ENCODE data around the gene NAPA.

Gene NAPA

DNA sequence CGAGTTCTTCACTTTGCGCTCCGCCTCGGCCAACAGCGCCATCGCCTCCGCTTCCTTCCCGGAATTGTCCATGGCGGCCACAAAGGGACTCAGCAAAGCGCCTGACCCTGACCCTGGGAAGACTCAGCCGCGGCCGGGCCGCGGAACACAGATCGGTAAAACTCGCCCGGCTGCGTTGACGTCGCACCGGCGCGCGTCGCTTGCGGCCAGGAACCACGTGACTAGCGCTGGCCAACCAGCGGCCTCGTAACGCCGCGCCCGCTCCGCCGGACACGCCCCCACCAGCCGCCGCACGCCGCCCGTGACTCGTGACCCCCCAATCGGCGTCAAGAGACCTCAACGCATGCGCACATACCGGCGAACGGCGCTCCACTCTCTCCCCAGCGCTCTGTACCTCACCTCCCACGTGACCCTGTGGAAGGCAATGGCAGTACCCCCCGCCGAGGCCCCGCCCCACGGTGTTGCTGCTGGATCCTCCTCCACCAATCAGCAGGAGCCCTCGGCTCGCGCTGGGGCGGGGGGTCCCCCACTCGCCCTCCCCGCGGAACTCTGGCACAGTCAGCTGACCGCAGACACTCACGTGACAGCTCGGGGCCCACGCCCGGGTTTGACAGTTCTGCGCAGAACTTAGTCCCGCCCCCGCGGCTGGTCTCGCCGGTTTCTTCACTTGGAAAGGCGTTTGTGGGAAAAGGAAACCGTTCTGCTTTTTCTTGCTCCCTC is at the start of gene NAPA:
NAPA (minus strand) TSS at position 195 of the 720 bp plus-strand sequence; CDS start at position 72, 123 bp downstream.
- H3K4me3 ChIP-seq (ENCODE audit: low read length), result peak within 1 kb of the TSS; percentile 99
- no peaks in the 10 kb centered on the region for H3K36me3 ChIP-seq (ENCODE audit: insufficient read depth, low read depth, low read length)
- H3K4me1 ChIP-seq (ENCODE audit: insufficient read depth, low read length), result peaks cover 3% of the 10 kb centered on the region
- H3K27ac ChIP-seq (ENCODE audit: low read length), result peak within 1 kb of the TSS; percentile 70
- peak within 1 kb of the TSS; percentile 95 for H3K9ac ChIP-seq (ENCODE audit: low read depth, low read length)
- H3K27me3 ChIP-seq (ENCODE audit: insufficient read depth, low read length), result no peaks in the 10 kb centered on the region
- H3K9me3 ChIP-seq (ENCODE audit: insufficient read depth, low read depth, low read length), result no peaks in the 10 kb centered on the region

DNA sequence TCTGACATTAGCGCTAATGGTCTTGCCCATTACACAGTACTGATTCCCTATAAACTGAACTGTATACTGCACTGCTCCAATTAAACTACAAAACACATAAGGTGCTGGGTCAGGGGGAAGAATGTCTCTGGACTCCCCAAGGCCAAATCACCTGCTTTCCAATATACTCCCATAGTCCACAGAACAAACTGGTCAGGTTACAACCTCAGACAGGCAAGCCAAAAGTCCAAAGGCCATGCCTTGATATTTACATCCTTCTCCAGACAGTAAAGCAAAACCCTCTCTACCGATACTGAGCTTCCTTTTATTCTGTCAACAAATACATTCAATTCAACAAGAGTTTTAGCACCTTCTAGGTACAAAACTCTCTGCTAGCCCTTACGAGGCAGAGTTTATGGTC is 49.2 kb upstream of the NAPA start:
- H3K9me3 ChIP-seq (ENCODE audit: insufficient read depth, low read depth, low read length), result no peaks in the 10 kb centered on the region
- H3K4me1 ChIP-seq (ENCODE audit: insufficient read depth, low read length), result 0 out of 2 replicates have a peak, but pooled peaks cover 4% of the 10 kb centered on the region
- H3K27me3 ChIP-seq (ENCODE audit: insufficient read depth, low read length), result no peaks in the 10 kb centered on the region
- H3K36me3 ChIP-seq (ENCODE audit: insufficient read depth, low read depth, low read length), result no peaks in the 10 kb centered on the region
- H3K27ac ChIP-seq (ENCODE audit: low read length), result no peak overlapping the region
- no peak overlapping the region for H3K4me3 ChIP-seq (ENCODE audit: low read length)
- no peak overlapping the region for H3K9ac ChIP-seq (ENCODE audit: low read depth, low read length)

DNA sequence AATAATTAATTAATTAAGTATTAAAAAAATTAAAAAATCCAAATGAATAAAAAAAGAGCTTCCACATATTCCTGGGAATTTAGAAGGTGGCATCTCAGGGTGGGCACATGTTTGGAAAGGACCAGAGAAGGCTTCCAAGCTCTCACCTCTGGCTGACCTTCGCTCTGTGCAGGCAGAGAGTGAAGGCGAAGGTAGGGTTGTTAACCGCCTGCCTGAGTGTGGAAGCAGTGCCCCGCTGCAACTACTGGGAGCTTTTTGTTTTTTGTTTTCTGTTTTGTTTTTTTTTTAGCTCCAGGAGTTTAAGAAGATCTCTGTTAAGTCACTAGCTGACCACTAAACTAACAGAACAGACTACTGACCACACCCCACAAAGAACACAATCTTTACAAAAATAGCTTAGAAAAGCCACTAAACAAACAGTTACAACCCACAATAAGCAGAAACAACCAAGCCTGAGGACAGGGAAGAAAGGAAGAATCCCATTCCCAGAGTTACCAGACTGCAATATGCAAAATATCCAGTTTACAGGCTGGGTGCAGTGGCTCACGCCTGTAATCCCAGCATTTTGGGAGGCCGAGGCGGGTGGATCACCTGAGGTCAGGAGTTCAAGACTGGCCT is 46.7 kb upstream of the NAPA start:
- Histone ChIP-seq H3K4me1 (ENCODE audit: insufficient read depth, low read length) (0 out of 2 replicates have a peak, but pooled peaks cover 4% of the 10 kb centered on the region), H3K27me3 (ENCODE audit: insufficient read depth, low read length) (no peaks in the 10 kb centered on the region), H3K27ac (ENCODE audit: low read length) (no peak overlapping the region), H3K9ac (ENCODE audit: low read depth, low read length) (no peak overlapping the region), H3K36me3 (ENCODE audit: insufficient read depth, low read depth, low read length) (no peaks in the 10 kb centered on the region), H3K4me3 (ENCODE audit: low read length) (no peak overlapping the region), H3K9me3 (ENCODE audit: insufficient read depth, low read depth, low read length) (no peaks in the 10 kb centered on the region)

DNA sequence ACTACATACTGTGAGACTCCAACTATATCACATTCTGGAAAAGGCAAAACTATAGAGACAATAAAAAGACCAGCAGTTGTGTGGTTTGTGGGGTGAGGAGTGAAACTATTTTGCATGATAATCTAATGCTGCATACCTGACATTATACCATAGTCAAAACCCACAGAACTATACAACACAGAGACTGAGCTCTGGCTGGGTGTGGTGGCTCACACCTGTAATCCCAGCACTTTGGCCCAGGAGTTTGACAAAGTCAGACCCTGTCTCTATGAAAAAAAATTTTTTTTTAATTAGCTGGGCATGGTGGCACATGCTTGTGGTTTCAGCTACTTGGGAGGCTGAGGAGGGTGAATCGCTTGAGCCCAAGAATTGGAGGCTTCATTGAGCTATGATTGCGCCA is 46.1 kb upstream of the NAPA start:
- Histone ChIP-seq H3K9me3 (ENCODE audit: insufficient read depth, low read depth, low read length) (no peaks in the 10 kb centered on the region), H3K4me1 (ENCODE audit: insufficient read depth, low read length) (0 out of 2 replicates have a peak, but pooled peaks cover 4% of the 10 kb centered on the region), H3K36me3 (ENCODE audit: insufficient read depth, low read depth, low read length) (no peaks in the 10 kb centered on the region), H3K4me3 (ENCODE audit: low read length) (no peak overlapping the region), H3K27ac (ENCODE audit: low read length) (no peak overlapping the region), H3K9ac (ENCODE audit: low read depth, low read length) (no peak overlapping the region), H3K27me3 (ENCODE audit: insufficient read depth, low read length) (no peaks in the 10 kb centered on the region)

DNA sequence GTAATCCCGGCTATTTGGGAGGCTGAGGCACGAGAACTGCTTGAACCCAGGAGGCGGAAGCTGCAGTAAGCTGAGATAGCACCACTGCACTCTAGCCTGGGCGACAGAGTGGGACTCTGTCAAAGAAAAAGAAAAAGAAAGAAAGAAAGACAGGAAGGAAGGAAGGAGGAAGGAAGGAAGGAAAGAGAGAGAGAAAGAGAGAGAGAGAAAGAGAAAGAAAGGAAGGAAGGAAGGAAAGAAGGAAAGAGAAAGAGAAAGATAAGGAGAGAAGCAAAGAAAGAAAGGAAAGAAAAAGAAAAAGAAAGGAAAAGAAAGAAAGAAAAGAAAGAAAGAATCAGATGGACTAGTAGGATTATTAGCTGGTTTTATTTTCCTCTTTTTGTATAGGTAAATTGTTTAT is 35.3 kb upstream of the NAPA start:
- H3K27me3 ChIP-seq (ENCODE audit: insufficient read depth, low read length), result no peaks in the 10 kb centered on the region
- no peak overlapping the region for H3K9ac ChIP-seq (ENCODE audit: low read depth, low read length)
- no peak overlapping the region for H3K27ac ChIP-seq (ENCODE audit: low read length)
- H3K4me3 ChIP-seq (ENCODE audit: low read length), result no peak overlapping the region
- H3K9me3 ChIP-seq (ENCODE audit: insufficient read depth, low read depth, low read length), result no peaks in the 10 kb centered on the region
- no peaks in the 10 kb centered on the region for H3K36me3 ChIP-seq (ENCODE audit: insufficient read depth, low read depth, low read length)
- no peaks in the 10 kb centered on the region for H3K4me1 ChIP-seq (ENCODE audit: insufficient read depth, low read length)

DNA sequence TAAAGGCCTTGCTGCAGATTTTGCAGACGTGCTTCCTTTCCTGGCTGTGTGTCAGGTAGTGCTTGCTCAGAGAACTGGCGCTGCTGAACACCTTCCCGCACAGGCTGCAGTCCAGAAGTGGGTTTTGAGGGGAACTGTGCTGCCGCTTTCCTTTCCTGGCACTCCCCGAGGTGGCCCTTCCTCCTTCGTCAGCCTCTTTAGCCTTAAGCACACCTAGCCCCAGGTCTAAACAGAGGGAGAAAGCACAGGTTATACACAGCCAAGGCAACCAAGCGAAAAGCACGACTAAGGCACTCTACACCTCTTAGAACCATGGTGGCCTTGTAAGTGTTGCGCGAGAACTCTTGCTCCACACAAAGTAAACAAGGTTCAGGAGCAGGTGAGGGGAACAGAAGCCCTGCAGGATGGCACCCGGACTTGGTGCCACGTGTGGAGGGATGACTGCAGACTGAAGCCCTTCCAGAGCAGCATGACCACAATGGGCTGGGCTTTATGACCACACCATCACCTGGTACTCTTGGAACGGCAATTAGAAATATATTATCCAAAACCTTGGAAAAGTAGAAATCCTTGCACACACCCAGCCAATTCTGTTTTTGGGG is 34.5 kb upstream of the NAPA start:
- no peak overlapping the region for H3K27ac ChIP-seq (ENCODE audit: low read length)
- H3K4me1 ChIP-seq (ENCODE audit: insufficient read depth, low read length), result no peaks in the 10 kb centered on the region
- no peaks in the 10 kb centered on the region for H3K36me3 ChIP-seq (ENCODE audit: insufficient read depth, low read depth, low read length)
- no peak overlapping the region for H3K9ac ChIP-seq (ENCODE audit: low read depth, low read length)
- H3K4me3 ChIP-seq (ENCODE audit: low read length), result no peak overlapping the region
- H3K27me3 ChIP-seq (ENCODE audit: insufficient read depth, low read length), result no peaks in the 10 kb centered on the region
- H3K9me3 ChIP-seq (ENCODE audit: insufficient read depth, low read depth, low read length), result no peaks in the 10 kb centered on the region

DNA sequence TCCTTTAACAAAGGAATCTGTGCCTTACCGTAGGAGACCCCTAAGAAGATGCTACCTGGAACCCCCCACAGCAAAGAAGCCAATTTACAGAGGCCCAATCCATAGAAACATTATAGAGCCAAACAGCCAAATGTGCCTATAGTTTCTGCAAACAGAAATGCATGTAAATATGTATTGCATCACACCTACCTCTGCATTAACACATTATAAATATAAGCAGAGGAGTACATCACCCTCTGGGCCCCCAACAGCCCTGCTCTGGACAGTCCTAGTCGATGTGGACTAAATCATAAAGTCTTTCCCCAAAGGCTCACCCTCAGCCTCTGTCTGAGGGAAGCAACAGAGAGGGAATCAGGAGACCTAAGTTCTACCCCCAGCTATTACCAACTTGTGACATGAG is 32.3 kb upstream of the NAPA start:
- H3K36me3 ChIP-seq (ENCODE audit: insufficient read depth, low read depth, low read length), result no peaks in the 10 kb centered on the region
- no peak overlapping the region for H3K9ac ChIP-seq (ENCODE audit: low read depth, low read length)
- no peaks in the 10 kb centered on the region for H3K4me1 ChIP-seq (ENCODE audit: insufficient read depth, low read length)
- H3K27ac ChIP-seq (ENCODE audit: low read length), result no peak overlapping the region
- no peaks in the 10 kb centered on the region for H3K27me3 ChIP-seq (ENCODE audit: insufficient read depth, low read length)
- no peaks in the 10 kb centered on the region for H3K9me3 ChIP-seq (ENCODE audit: insufficient read depth, low read depth, low read length)
- no peak overlapping the region for H3K4me3 ChIP-seq (ENCODE audit: low read length)

DNA sequence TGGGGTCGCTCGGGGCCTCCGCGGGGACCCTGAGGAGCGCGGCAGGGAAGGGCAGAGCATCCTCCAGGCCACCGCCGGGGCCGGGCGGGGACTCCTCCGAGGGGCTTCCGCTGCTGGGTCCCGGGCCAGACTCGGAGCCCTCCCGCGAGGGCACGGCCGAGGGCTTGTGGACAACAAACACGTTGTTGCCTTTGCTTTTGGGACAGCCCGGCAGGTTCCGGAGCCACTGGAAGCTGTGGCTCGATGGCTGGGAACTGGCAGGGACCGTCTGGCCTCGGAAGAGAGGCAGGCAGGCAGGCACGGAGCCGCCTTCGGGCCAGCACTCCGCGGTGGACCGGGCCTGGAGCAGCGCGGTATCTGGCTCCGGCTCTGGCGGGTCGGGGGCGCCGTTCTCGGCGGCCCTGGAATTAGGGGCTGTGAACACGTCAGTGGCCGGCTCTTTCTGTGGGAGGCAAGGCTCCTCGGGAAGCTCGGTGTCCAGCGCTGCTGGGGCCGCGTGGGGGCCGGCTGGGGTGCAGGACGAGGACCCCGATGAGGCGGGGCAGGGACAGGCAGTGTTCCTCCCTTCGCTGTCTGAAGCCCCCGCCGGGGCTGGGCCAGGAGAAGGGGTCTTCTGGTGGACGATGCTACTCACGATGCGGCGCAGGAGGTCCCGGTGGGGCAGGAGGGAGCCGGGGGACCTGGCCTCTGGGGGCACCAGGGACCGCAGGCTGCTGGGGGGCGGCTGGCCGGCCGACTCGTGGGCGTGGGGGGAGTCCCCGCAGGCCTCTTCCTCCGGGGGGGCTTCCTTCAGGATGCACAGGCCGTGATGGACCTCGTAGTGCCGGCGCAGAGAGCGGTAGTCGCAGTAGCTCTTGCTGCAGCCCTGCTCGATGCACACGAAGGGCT is 30.4 kb upstream of the NAPA start:
- Histone ChIP-seq H3K27me3 (ENCODE audit: insufficient read depth, low read length) (no peaks in the 10 kb centered on the region), H3K27ac (ENCODE audit: low read length) (no peak overlapping the region), H3K36me3 (ENCODE audit: insufficient read depth, low read depth, low read length) (no peaks in the 10 kb centered on the region), H3K4me1 (ENCODE audit: insufficient read depth, low read length) (no peaks in the 10 kb centered on the region), H3K4me3 (ENCODE audit: low read length) (no peak overlapping the region), H3K9ac (ENCODE audit: low read depth, low read length) (no peak overlapping the region), H3K9me3 (ENCODE audit: insufficient read depth, low read depth, low read length) (no peaks in the 10 kb centered on the region)

DNA sequence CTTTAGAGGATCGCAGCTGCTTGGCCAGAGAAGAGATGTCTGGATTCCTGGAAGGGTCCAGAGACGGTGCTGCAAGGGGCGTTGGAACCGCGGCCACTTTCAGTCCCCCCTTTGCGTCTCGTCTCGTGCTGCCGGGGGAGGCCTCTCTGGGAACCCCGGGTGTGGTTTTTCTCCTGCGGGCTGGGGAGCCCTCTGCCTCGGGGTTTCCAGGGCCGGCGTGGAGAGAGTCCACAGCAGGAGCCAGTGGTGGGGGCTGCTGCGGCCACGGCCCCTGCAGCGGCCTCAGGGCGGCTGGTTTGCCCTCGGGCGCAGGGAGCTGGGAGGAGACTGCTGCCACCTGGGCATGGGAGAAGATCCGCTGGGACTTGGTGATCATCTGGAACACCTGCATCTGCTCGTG is 29.6 kb upstream of the NAPA start:
- H3K9me3 ChIP-seq (ENCODE audit: insufficient read depth, low read depth, low read length), result no peaks in the 10 kb centered on the region
- no peak overlapping the region for H3K27ac ChIP-seq (ENCODE audit: low read length)
- no peaks in the 10 kb centered on the region for H3K27me3 ChIP-seq (ENCODE audit: insufficient read depth, low read length)
- H3K4me1 ChIP-seq (ENCODE audit: insufficient read depth, low read length), result no peaks in the 10 kb centered on the region
- H3K36me3 ChIP-seq (ENCODE audit: insufficient read depth, low read depth, low read length), result no peaks in the 10 kb centered on the region
- H3K9ac ChIP-seq (ENCODE audit: low read depth, low read length), result no peak overlapping the region
- no peak overlapping the region for H3K4me3 ChIP-seq (ENCODE audit: low read length)

DNA sequence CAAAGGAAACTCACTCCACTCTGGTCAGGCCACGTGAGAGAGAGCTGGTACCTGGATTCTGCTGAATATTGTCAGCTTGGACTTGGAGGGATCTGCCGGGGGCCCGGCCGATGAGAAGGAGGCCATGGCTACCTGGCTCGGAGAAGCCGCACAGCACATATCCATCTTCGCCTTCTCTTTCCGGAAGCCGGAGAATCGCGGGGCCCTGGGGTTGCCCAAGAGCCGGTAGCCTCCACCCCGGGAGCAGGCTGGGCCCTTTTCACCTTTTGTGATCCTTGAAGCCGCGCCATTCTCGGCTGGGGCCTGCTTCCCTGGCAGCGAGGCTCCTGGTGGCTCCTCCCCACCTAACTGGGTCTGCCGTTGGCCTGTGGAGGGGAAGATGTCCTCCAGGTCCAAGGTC is 29.2 kb upstream of the NAPA start:
- Histone ChIP-seq H3K27me3 (ENCODE audit: insufficient read depth, low read length) (no peaks in the 10 kb centered on the region), H3K4me1 (ENCODE audit: insufficient read depth, low read length) (no peaks in the 10 kb centered on the region), H3K27ac (ENCODE audit: low read length) (no peak overlapping the region), H3K9me3 (ENCODE audit: insufficient read depth, low read depth, low read length) (no peaks in the 10 kb centered on the region), H3K36me3 (ENCODE audit: insufficient read depth, low read depth, low read length) (no peaks in the 10 kb centered on the region), H3K4me3 (ENCODE audit: low read length) (no peak overlapping the region), H3K9ac (ENCODE audit: low read depth, low read length) (no peak overlapping the region)

DNA sequence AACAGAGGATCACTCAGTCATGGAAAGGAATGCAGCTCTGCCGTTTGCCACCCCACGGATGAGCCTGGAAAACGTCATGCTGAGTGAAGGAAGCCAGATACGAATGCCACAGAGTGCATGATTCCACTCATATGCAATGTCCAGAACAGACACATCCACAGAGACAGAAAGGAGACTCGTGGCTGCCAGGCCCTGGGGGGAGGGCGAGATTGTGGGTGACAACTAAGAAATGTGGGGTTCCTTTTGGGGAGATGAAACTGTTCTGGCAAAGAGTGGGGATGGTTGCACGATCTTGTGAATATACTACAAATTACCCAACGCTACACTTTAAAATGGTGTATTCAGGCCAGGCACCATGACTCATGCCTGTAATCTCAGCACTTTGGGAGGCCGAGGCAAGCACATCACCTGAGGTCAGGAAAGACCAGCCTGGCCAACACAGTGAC is 27.2 kb upstream of the NAPA start:
- Histone ChIP-seq H3K36me3 (ENCODE audit: insufficient read depth, low read depth, low read length) (no peaks in the 10 kb centered on the region), H3K9ac (ENCODE audit: low read depth, low read length) (no peak overlapping the region), H3K4me1 (ENCODE audit: insufficient read depth, low read length) (no peaks in the 10 kb centered on the region), H3K9me3 (ENCODE audit: insufficient read depth, low read depth, low read length) (no peaks in the 10 kb centered on the region), H3K4me3 (ENCODE audit: low read length) (no peak overlapping the region), H3K27me3 (ENCODE audit: insufficient read depth, low read length) (no peaks in the 10 kb centered on the region), H3K27ac (ENCODE audit: low read length) (no peak overlapping the region)
